K562 (cell line): ENCODE data around the gene SYNGR4. TPM values are rescaled to one million over a fixed set of nuclear protein-coding genes. Genes with fewer than 3 reads are reported as not detected.

ENCODE experiments used
- FIP1L1 ChIP-seq: fragments of 200-400 bp; formaldehyde crosslinking; IDR thresholded peaks from 2 replicates; pipeline ENCODE4 v1.6.1; 2018; ENCODE audit warnings: mild to moderate bottlenecking, low read depth, low read length; ENCODE audit not compliant: poor library complexity, severe bottlenecking
- KDM1A ChIP-seq, 2 experiments: fragments of 450-650 bp; IDR thresholded peaks; 2 replicates each; pipeline ENCODE4 v1.6.1; 2016; ENCODE audit warnings: mild to moderate bottlenecking in 2 of 2
- MYBL2 ChIP-seq, 2 experiments: fragments of 450-650 bp in 1 of 2; sonication (generic) in 1 of 2; formaldehyde crosslinking in 1 of 2; IDR thresholded peaks; 2 replicates each; pipeline versions ENCODE4 v1.6.1 to v1.8.1; 2017 to 2022; ENCODE audit warnings: borderline replicate concordance in 1 of 2, inconsistent platforms in 1 of 2, low read depth in 1 of 2, mild to moderate bottlenecking in 1 of 2, missing genetic modification reagents in 1 of 2, moderate library complexity in 1 of 2
- NRF1 ChIP-seq, 2 experiments: fragments of 450-650 bp; IDR thresholded peaks in 1 of 2; conservative IDR thresholded peaks in 1 of 2; 2 replicates each; pipeline ENCODE4 v1.6.1; 2014; ENCODE audit warnings: mild to moderate bottlenecking in 2 of 2
- SAFB ChIP-seq: fragments of 200-400 bp; formaldehyde crosslinking; IDR thresholded peaks from 2 replicates; pipeline ENCODE4 v1.6.1; 2017; ENCODE audit warnings: low read depth, low read length, borderline replicate concordance
- SNIP1 ChIP-seq: fragments of 450-650 bp; IDR thresholded peaks from 2 replicates; pipeline ENCODE4 v1.7.1; 2017; ENCODE audit warnings: low read depth, mild to moderate bottlenecking
- SP1 ChIP-seq: sonication (generic); formaldehyde crosslinking; IDR thresholded peaks from 2 replicates; pipeline ENCODE4 v1.8.1; 2022; ENCODE audit warnings: mild to moderate bottlenecking, missing genetic modification reagents
- ZBTB8A ChIP-seq: fragments of 450-650 bp; IDR thresholded peaks from 2 replicates; pipeline ENCODE4 v1.6.1; 2018; ENCODE audit warnings: mild to moderate bottlenecking, moderate library complexity; ENCODE audit not compliant: partially characterized antibody
- ZNF124 ChIP-seq: sonication (generic); formaldehyde crosslinking; IDR thresholded peaks from 2 replicates; pipeline ENCODE4 v1.8.1; 2022; ENCODE audit warnings: missing genetic modification reagents
- ZNF184 ChIP-seq: sonication (generic); formaldehyde crosslinking; IDR thresholded peaks from 2 replicates; pipeline ENCODE4 v1.5.0; 2020; ENCODE audit warnings: missing genetic modification reagents
- polyA plus RNA-seq, 8 experiments: library from polyadenylated mRNA; depleted of rRNA in 4 of 8; stranded (reverse) in 5 of 8; unstranded in 3 of 8; fragments of >200 nt; fragmentation: Nextera tagmentation in 2 of 8; fragmentation: Illumina TruSeq in 1 of 8; extraction: Ambion mirVana in 2 of 8; extraction: Trizol in 1 of 8; gene quantifications; 2 replicates each; pipeline versions ENCODE4 v1.2.1 to v1.2.3, GENCODE V29; 2011 to 2014; ENCODE audit warnings: inconsistent platforms in 1 of 8, missing spikeins in 1 of 8
- total RNA-seq, 7 experiments: library from RNA; depleted of rRNA in 6 of 7; stranded (reverse); fragments of >200 nt in 6 of 7; fragmentation: Illumina TruSeq in 2 of 7; extraction: Trizol in 2 of 7; gene quantifications; 2 replicates each; pipeline versions ENCODE4 v1.2.1 to v1.2.3, GENCODE V29; 2011 to 2021; ENCODE audit warnings: low replicate concordance in 1 of 7
- TF ChIP-seq, protein P1 (sequence below): fragments of 250-450 bp; sonication (Bioruptor Pico); IDR thresholded peaks from 2 replicates; pipeline ENCODE4 v1.5.0; 2021
- TF ChIP-seq, protein P2 (sequence below): fragments of 450-650 bp; IDR thresholded peaks from 2 replicates; pipeline ENCODE4 v1.6.1; 2016; ENCODE audit warnings: mild to moderate bottlenecking
- TF ChIP-seq, protein P3 (sequence below): fragments of 250-450 bp; sonication (Bioruptor Pico); IDR thresholded peaks from 2 replicates; pipeline ENCODE4 v1.4.0; 2020; ENCODE audit warnings: mild to moderate bottlenecking
- TF ChIP-seq, protein P4 (sequence below): fragments of 450-650 bp; formaldehyde crosslinking; IDR thresholded peaks from 2 replicates; pipeline ENCODE4 v1.4.0; 2020; ENCODE audit warnings: mild to moderate bottlenecking, moderate library complexity
- TF ChIP-seq, protein P5 (sequence below): fragments of 450-650 bp; IDR thresholded peaks from 2 replicates; pipeline ENCODE4 v1.6.1; 2017; ENCODE audit warnings: antibody characterized with exemption, mild to moderate bottlenecking

Gene SYNGR4
- total and polyA plus RNA-seq, 9 of the 15 experiments (the other 6 are each of a cell fraction or from before 2014, with no cell fraction given) = 0.07 to 0.14 TPM; not detected in 7

DNA sequence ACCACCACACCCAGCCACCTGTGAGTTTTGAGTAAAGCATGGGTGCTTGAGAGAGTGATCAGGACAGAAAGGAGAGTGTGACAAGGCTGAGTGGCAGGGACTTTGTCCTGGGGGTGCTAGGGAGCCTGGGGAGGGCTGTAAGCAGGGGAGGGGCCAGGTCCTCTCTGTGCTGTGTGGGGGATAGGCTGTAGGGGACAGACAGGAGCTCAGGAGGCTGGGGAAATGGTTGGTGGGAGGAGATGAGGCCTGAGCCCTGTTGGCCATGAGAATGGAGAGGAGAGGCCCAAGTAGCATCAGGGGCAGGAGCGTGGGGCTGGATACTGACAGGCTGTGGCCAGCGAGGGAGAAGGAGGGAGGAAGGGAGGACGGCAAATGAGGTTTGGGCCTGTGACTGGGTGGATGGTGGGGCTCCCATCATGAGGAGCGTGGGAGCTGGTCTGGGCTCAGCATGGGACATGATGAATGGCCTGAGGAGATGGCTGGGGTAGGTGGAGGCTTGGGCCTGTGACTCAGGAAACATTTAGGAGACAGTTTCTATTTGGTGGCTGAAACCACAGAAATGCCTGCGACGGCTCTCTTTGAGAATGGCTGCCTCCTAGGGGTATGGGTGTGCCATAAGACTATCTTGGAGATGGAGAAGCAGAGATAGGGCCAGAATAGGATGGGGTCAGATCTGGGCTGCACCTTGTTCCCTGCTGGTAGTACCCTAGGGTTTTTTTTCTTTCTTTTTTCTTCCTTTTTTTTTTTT, 54.3 kb downstream of the SYNGR4 start (continued):
- TF ChIP-seq, protein P1, sequence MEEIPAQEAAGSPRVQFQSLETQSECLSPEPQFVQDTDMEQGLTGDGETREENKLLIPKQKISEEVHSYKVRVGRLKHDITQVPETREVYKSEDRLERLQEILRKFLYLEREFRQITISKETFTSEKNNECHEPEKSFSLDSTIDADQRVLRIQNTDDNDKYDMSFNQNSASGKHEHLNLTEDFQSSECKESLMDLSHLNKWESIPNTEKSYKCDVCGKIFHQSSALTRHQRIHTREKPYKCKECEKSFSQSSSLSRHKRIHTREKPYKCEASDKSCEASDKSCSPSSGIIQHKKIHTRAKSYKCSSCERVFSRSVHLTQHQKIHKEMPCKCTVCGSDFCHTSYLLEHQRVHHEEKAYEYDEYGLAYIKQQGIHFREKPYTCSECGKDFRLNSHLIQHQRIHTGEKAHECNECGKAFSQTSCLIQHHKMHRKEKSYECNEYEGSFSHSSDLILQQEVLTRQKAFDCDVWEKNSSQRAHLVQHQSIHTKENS (CRISPR knock-in tag) = no peak
- TF ChIP-seq ZNF184 (CRISPR knock-in tag) (no peak), MYBL2 (IDR thresholded peaks at IDR 0.05; ENCODE audit: low read depth) (no peak), MYBL2 (CRISPR knock-in tag; IDR thresholded peaks at IDR 0.05; ENCODE audit: borderline replicate concordance) (no peak), KDM1A (IDR thresholded peaks at IDR 0.05) (no peak; a peak in 1 of 4 replicates), ZNF124 (CRISPR knock-in tag) (no peak), SAFB (no peak), ZBTB8A (no peak), SNIP1 (no peak; the same call in 1 of the 2 replicates), FIP1L1 (no peak), NRF1 (conservative IDR thresholded peaks at IDR 0.05 in 1 of 2, IDR thresholded peaks at IDR 0.05 in 1 of 2) (peak; percentile 23 to 25; a peak in 1 of 4 replicates), SP1 (no peak; the same call in none of the 2 replicates)
- TF ChIP-seq, protein P2, sequence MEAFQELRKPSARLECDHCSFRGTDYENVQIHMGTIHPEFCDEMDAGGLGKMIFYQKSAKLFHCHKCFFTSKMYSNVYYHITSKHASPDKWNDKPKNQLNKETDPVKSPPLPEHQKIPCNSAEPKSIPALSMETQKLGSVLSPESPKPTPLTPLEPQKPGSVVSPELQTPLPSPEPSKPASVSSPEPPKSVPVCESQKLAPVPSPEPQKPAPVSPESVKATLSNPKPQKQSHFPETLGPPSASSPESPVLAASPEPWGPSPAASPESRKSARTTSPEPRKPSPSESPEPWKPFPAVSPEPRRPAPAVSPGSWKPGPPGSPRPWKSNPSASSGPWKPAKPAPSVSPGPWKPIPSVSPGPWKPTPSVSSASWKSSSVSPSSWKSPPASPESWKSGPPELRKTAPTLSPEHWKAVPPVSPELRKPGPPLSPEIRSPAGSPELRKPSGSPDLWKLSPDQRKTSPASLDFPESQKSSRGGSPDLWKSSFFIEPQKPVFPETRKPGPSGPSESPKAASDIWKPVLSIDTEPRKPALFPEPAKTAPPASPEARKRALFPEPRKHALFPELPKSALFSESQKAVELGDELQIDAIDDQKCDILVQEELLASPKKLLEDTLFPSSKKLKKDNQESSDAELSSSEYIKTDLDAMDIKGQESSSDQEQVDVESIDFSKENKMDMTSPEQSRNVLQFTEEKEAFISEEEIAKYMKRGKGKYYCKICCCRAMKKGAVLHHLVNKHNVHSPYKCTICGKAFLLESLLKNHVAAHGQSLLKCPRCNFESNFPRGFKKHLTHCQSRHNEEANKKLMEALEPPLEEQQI = no peak
- TF ChIP-seq, protein P3, sequence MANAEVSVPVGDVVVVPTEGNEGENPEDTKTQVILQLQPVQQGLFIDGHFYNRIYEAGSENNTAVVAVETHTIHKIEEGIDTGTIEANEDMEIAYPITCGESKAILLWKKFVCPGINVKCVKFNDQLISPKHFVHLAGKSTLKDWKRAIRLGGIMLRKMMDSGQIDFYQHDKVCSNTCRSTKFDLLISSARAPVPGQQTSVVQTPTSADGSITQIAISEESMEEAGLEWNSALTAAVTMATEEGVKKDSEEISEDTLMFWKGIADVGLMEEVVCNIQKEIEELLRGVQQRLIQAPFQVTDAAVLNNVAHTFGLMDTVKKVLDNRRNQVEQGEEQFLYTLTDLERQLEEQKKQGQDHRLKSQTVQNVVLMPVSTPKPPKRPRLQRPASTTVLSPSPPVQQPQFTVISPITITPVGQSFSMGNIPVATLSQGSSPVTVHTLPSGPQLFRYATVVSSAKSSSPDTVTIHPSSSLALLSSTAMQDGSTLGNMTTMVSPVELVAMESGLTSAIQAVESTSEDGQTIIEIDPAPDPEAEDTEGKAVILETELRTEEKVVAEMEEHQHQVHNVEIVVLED (CRISPR knock-in tag) = no peak
- TF ChIP-seq, protein P4, sequence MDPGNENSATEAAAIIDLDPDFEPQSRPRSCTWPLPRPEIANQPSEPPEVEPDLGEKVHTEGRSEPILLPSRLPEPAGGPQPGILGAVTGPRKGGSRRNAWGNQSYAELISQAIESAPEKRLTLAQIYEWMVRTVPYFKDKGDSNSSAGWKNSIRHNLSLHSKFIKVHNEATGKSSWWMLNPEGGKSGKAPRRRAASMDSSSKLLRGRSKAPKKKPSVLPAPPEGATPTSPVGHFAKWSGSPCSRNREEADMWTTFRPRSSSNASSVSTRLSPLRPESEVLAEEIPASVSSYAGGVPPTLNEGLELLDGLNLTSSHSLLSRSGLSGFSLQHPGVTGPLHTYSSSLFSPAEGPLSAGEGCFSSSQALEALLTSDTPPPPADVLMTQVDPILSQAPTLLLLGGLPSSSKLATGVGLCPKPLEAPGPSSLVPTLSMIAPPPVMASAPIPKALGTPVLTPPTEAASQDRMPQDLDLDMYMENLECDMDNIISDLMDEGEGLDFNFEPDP (CRISPR knock-in tag) = 0 out of 2 replicates have a peak, but pooled peaks have one; percentile 40
- TF ChIP-seq, protein P5, sequence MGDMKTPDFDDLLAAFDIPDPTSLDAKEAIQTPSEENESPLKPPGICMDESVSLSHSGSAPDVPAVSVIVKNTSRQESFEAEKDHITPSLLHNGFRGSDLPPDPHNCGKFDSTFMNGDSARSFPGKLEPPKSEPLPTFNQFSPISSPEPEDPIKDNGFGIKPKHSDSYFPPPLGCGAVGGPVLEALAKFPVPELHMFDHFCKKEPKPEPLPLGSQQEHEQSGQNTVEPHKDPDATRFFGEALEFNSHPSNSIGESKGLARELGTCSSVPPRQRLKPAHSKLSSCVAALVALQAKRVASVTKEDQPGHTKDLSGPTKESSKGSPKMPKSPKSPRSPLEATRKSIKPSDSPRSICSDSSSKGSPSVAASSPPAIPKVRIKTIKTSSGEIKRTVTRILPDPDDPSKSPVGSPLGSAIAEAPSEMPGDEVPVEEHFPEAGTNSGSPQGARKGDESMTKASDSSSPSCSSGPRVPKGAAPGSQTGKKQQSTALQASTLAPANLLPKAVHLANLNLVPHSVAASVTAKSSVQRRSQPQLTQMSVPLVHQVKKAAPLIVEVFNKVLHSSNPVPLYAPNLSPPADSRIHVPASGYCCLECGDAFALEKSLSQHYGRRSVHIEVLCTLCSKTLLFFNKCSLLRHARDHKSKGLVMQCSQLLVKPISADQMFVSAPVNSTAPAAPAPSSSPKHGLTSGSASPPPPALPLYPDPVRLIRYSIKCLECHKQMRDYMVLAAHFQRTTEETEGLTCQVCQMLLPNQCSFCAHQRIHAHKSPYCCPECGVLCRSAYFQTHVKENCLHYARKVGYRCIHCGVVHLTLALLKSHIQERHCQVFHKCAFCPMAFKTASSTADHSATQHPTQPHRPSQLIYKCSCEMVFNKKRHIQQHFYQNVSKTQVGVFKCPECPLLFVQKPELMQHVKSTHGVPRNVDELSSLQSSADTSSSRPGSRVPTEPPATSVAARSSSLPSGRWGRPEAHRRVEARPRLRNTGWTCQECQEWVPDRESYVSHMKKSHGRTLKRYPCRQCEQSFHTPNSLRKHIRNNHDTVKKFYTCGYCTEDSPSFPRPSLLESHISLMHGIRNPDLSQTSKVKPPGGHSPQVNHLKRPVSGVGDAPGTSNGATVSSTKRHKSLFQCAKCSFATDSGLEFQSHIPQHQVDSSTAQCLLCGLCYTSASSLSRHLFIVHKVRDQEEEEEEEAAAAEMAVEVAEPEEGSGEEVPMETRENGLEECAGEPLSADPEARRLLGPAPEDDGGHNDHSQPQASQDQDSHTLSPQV = no peak
